B cell (primary cell): Measurements from ENCODE around the gene GLT1D1.

Experiments used
- EZH2 ChIP-seq: IDR thresholded peaks from 2 replicates; pipeline ENCODE4 v1.6.1; 2012; ENCODE audit warnings: borderline replicate concordance, low read depth, mild to moderate bottlenecking, moderate library complexity, low read length; ENCODE audit not compliant: insufficient read depth, poor library complexity, severe bottlenecking
- TF ChIP-seq, protein P1 (sequence below): fragments of 200-600 bp; IDR thresholded peaks from one replicate; pipeline ENCODE4 v1.8.0; 2022; ENCODE audit warnings: antibody characterized with exemption, mild to moderate bottlenecking

DNA sequence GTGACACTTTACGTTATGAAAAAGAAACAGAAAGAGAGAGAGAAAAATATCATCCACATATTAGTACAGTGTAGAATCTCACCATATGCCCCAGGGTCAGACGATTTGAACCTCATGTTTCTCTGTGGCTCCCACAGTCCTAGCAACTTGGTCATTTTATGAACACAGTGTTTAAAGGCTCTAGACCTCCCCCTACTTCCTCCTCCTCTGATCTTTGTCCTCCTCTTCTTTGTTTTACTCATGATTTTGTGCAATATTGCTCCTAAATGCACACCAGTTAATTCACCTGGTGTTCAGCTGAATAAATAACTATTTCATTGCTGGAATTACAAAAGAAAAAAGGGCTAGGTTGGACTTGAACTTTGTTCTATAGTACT lies 18.2 kb downstream of the GLT1D1 start:
- no peak for TF ChIP-seq EZH2
- TF ChIP-seq, protein P1, sequence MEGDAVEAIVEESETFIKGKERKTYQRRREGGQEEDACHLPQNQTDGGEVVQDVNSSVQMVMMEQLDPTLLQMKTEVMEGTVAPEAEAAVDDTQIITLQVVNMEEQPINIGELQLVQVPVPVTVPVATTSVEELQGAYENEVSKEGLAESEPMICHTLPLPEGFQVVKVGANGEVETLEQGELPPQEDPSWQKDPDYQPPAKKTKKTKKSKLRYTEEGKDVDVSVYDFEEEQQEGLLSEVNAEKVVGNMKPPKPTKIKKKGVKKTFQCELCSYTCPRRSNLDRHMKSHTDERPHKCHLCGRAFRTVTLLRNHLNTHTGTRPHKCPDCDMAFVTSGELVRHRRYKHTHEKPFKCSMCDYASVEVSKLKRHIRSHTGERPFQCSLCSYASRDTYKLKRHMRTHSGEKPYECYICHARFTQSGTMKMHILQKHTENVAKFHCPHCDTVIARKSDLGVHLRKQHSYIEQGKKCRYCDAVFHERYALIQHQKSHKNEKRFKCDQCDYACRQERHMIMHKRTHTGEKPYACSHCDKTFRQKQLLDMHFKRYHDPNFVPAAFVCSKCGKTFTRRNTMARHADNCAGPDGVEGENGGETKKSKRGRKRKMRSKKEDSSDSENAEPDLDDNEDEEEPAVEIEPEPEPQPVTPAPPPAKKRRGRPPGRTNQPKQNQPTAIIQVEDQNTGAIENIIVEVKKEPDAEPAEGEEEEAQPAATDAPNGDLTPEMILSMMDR = no peak
